AG09319 (cell line): ENCODE data around the gene CDA.
"Not testable (repeated sequence)": the region's sequence is repeated elsewhere in the genome, so short reads cannot be mapped to it uniquely, and the experiment has no call there.

Source experiments
- DNase-seq: peaks from one replicate; pipeline ENCODE4 v3.0.0-alpha.2; 2010; ENCODE audit warnings: low read depth; ENCODE audit errors: extremely low read depth
- TF ChIP-seq, protein P1 (sequence below): IDR thresholded peaks from 2 replicates; pipeline ENCODE4 v1.5.1; 2011; ENCODE audit warnings: low read depth, mild to moderate bottlenecking, inconsistent platforms, low read length, moderate library complexity

The CDA gene

DNA sequence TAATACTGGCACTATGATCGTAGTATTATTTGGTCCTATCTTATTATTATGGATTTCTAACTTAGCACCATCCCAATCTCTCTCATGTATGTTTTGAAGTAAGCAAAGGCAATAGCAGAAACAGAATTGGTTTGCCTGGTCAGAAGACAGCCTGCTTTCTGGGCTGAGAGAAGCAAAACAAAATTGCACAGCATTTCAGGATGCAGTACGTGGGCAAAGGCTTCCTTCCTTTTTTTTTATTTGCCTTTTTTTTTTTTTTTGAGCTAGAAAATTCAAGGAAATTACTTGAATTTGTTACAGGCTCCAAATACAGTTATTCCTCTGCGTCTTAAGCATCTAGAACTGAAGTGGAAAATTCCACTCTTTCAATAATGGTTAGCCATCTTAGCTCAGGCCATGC lies 8.8 kb downstream of the CDA start:
- TF ChIP-seq, protein P1, sequence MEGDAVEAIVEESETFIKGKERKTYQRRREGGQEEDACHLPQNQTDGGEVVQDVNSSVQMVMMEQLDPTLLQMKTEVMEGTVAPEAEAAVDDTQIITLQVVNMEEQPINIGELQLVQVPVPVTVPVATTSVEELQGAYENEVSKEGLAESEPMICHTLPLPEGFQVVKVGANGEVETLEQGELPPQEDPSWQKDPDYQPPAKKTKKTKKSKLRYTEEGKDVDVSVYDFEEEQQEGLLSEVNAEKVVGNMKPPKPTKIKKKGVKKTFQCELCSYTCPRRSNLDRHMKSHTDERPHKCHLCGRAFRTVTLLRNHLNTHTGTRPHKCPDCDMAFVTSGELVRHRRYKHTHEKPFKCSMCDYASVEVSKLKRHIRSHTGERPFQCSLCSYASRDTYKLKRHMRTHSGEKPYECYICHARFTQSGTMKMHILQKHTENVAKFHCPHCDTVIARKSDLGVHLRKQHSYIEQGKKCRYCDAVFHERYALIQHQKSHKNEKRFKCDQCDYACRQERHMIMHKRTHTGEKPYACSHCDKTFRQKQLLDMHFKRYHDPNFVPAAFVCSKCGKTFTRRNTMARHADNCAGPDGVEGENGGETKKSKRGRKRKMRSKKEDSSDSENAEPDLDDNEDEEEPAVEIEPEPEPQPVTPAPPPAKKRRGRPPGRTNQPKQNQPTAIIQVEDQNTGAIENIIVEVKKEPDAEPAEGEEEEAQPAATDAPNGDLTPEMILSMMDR: no peak
- DNase-seq: no peak

DNA sequence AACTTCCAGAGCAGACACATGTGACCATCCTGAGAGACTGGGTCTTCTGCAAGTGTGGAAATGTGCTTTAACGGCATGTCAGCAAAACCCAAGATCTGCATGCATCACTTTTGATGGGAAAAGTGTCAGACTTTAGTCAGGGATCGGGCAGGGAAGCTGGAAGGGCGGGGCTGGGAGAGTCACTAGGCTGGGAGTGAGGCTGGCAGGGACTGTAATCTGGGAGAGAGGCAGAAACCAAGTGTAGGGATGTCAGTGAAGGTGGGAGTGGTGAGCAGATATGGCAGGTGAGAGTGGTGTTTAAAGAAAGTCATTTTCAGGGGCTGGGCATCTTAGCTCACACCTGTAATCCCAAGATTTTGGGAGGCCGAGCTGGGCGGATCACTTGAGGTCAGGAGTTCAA lies 11.3 kb downstream of the CDA start:
- TF ChIP-seq, protein P1: no peak
- DNase-seq: no peak

DNA sequence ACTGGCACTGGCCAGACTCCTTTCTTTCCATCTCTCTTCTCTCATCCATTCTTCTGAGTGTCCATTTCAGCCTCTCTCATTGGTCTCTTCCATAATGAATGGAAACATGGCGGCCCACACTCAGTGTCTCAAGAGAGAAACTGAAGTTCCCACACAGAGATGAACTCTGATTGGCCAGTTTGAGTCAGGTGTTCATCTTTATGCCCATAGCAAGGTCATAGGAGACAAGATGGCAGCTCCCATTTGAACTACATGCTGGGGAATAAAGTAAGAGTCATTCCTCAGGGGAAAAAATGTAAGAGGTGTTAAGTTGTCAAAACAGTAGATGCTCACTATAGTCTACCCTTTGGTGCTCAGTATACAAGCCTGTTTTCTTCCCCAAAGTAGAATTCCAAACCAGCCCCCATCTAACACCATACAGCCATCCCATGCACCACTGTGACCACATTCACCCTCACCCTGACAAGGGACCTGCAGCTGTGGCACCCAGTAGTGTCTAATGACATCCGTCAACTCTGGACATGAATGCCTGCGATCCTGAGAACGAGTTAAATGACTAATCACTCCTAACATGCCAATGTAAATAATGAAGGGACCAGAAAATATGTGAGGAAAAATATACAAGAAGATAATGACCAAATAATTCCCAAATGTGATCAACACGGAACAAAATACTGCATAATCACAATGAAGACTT lies 12.4 kb downstream of the CDA start:
- TF ChIP-seq, protein P1: no peak
- no peak for DNase-seq

DNA sequence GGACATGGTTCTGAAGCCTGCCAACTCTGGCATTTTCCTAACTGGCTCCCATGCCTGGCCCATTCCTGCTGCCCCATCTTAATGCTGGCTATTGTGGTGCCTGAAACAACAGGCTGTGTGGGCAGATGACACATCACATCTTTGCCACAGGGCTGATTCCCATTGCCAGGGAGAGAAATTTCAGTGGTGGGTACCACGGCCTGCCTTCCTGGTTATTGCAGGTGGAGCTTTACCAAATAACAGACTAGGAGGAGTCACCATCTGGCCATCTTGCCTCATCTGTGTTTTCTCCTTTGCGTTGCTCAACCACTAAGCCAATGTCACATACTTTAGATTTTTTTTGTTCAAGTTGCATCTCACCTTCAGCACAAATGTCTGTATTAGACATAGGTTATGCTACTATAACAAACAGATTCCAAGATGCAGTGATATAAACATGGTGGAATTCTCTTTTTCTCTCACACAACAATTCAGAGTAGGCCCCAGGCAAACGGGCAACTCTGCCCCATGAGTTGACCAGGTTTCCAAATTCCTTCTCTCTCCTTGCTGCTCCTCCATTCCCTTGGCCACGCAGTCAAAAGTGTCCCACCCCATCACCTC lies 14.1 kb downstream of the CDA start:
- no peak for DNase-seq
- TF ChIP-seq, protein P1: no peak

DNA sequence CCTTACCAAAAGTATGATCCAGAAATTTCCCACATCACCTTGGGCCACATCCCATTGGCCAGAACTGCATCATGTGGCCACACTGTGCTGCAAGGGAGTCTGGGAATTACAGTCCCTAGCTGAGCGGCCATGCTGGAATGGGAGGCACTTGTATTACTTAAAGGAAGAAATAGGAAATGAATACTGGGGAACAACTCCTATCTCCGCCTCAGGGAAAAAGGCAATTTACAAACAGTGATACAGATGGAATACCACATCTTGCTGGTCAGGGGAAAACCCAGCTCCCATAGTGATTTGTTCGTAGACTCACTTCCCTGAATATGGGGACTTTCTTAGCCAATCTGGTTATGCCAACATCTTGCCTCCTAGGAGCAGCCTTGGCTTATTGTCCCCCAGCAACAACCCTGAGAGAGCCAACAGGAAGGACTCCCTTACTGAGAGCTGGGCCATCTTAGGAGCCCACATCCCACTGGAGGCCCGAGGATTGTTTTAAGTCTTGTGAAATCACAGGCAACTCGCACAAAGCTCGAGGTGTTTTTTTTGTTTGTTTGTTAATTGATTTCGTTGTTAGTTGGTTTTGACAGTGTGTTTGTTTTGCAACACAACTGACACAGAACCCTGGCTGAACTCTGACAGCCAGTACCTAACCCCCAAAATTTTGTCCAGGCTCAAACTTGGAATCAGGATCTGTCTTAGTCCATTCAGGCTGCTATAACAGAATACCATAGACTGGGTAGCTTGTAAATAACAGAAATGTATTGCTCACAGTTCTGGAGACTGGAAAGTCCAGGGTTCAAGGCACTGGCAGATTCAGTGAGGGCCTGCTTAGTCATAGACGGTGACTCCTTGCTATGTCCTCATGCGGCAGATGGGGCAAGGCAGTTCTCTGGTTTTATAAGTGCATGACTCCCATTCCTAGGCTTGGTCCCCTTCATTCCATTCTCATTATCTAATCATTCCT lies 14.9 kb downstream of the CDA start:
- TF ChIP-seq, protein P1: no peak
- no peak for DNase-seq

DNA sequence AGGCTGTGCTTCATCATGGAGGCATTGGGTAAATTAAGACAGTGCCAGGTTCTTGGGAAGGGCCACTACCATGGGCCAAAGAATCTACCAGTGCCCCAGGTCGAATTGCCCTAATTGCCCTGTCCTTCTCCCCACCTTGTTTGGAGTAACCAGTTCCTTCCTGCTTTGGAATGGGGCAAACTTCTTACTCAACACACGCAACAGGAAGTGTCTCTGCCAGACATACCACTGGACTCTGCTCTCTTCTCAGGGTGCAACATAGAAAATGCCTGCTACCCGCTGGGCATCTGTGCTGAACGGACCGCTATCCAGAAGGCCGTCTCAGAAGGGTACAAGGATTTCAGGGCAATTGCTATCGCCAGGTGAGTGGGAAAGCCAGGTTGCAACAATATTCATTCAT lies 15.8 kb downstream of the CDA start:
- DNase-seq: no peak

DNA sequence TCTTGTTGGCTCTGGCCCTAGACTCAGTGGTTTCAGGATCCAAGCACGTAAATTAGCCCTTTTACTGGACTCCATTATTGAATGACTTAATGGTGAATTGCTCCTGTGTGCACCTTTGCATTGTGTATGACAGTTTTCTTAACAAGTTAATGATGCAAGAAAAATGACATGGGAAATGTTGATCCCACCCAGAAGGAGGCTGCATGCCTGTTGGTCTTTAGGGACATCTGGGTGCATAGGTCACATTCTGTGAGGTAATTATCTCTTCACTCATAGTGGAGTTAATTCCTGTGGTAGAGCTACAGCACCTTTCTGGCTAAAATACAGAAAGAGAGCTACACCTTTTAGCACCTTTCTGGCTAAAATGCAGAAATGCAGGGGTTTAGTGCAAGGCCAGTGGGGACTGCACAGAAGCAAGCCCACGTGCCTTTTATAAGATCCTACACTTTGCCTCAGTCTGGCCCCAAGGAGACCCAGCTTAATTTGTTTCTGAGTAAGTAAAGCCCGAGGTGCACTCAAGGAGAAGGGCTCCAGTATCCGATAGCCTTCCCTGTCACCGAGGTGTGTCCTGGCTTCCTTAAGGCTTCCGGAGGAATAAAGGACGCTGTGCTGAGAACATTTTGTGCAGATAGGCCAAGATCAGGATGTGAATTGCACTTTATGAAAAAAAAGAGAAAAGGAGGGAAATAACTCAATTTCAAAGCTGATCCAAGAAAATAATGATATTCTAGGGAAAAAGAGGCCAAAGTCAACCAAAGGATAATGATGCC lies 18.1 kb downstream of the CDA start:
- not testable (repeated sequence) for DNase-seq

More for the DNA sequence above, 15.8 kb downstream of the CDA start:
- TF ChIP-seq, protein P1: no peak
